GM12864 (cell line): ENCODE results near the gene GOLGA8A.

Experiments
- DNase-seq: peaks from one replicate; pipeline ENCODE4 v3.0.0-alpha.2; 2011; ENCODE audit warnings: low read depth
- H3K4me3 ChIP-seq: 2 replicates; pipeline ENCODE4 v1.5.1; 2011; ENCODE audit warnings: mild to moderate bottlenecking, low read depth, low read length, control low read depth
- CTCF ChIP-seq: IDR thresholded peaks from 2 replicates; pipeline ENCODE4 v1.5.1; 2011; ENCODE audit warnings: low read depth, mild to moderate bottlenecking, moderate library complexity, low read length, control low read depth, inconsistent platforms; ENCODE audit errors: missing control alignments

The GOLGA8A gene

DNA sequence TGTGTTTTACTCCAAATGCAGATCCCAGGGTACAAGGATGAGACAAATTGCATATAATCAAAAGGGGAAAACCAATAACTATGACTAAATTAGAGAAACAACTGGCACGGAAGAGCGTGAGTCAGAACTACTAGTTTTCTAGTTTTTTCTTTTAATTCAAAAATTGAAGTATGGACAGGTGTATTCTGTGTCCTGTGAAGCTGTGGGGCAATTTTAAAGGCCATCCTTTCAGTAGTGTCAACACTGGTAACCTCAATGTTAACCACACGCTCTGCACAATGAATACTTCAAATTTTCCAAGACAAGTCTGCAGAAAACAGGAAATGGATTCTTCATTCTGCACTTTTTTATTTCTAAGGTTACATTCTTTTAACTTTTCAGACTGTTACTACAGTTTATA, 32.5 kb upstream of the GOLGA8A start:
- no peak overlapping the region for H3K4me3 ChIP-seq
- no peak for DNase-seq
- no peak for TF ChIP-seq CTCF

- no peak for TF ChIP-seq CTCF
- H3K4me3 ChIP-seq, result no peak overlapping the region
- DNase-seq, result no peak
Observed at GRCh38 chr15:34461730-34462129, 24.1 kb upstream of the GOLGA8A start.

DNA sequence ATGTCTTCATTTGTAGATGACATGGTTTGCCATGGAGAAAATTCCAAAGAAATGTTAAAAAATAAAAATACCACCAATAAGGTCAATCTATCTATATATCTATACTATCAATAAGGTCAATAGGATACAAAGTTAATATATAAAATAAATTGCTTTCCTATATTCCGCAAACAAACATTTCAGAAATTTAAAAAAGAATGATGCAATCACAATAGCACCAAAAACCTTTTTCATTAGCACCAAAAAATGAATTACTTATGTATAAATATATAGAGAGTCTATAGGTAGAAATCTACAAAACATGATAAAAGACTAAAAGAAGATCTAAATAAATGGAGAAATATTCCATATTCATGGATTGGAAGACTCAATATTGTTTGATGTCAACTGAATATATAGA, 22.8 kb upstream of the GOLGA8A start:
- no peak for TF ChIP-seq CTCF
- no peak for DNase-seq
- H3K4me3 ChIP-seq, result no peak overlapping the region

DNA sequence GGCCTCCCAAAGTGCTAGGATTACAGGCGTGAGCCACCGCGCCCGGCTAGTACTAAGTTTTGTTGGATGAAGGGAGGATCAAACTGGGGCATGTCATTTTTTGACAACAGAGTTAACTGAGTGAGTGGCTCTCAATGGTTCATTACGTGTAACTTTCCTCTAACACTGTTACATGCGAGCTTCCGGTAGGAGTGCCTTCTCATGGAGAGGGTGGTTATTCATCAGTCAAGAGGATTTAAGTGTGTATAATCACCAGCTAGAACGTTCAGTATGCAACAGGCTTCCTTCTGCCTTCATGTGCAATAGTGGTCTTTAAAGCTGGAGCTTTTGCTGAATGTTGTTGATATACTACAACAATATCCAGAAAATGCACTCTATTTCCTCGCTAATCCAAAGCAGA, 19.1 kb upstream of the GOLGA8A start:
- DNase-seq, result no peak
- no peak overlapping the region for H3K4me3 ChIP-seq
- no peak for TF ChIP-seq CTCF

GRCh38 chr15:34442891-34443290, 5.3 kb upstream of the GOLGA8A start:
- no peak for DNase-seq

GRCh38 chr15:34439878-34440277, 2.3 kb upstream of the GOLGA8A start:
- no peak for DNase-seq
- no peak for TF ChIP-seq CTCF
- no peak overlapping the region for H3K4me3 ChIP-seq

More at GRCh38 chr15:34442891-34443290, 5.3 kb upstream of the GOLGA8A start:
- no peak for TF ChIP-seq CTCF
- H3K4me3 ChIP-seq, result no peak overlapping the region

GRCh38 chr15:34436956-34437442, 609 bp downstream of the GOLGA8A start:
- TF ChIP-seq CTCF, result peak; percentile 10
- no peak for DNase-seq
- peak overlapping the region; percentile 80 for H3K4me3 ChIP-seq
